Upper lobe of right lung (tissue), 1 donor: Measurements from ENCODE around the gene MRPS14. TPM values are rescaled to one million over a fixed set of nuclear protein-coding genes. Genes with fewer than 3 reads are reported as not detected.
"Not testable (repeated sequence)": the region's sequence is repeated elsewhere in the genome, so short reads cannot be mapped to it uniquely, and the experiment has no call there.

Experiments
- ATAC-seq: fragments of 200-7000 bp; cut with Tn5 transposase; one replicate; pipeline ENCODE4 v1.9.1; 2020; ENCODE audit warnings: mild to moderate bottlenecking, moderate library complexity
- DNase-seq: peaks from one replicate; pipeline ENCODE4 v3.0.0-alpha.2; 2020
- H3K27ac ChIP-seq: fragments of 200-600 bp; one replicate; pipeline ENCODE4 v1.8.0; 2022
- H3K27me3 ChIP-seq: fragments of 200-600 bp; one replicate; pipeline ENCODE4 v1.8.0; 2022; ENCODE audit warnings: mild to moderate bottlenecking
- H3K36me3 ChIP-seq: fragments of 200-600 bp; one replicate; pipeline ENCODE4 v1.8.0; 2022
- H3K4me1 ChIP-seq: fragments of 200-600 bp; one replicate; pipeline ENCODE4 v1.8.0; 2022
- H3K4me3 ChIP-seq: fragments of 200-600 bp; one replicate; pipeline ENCODE4 v1.8.0; 2022; ENCODE audit warnings: mild to moderate bottlenecking
- H3K9me3 ChIP-seq: fragments of 200-600 bp; one replicate; pipeline ENCODE4 v1.8.0; 2022
- CTCF ChIP-seq: fragments of 200-600 bp; IDR thresholded peaks from one replicate; pipeline ENCODE4 v1.8.0; 2022; ENCODE audit warnings: antibody characterized with exemption
- intact Hi-C: fragments of 100-400 bp; cut with DNase I; formaldehyde crosslinking; loops from one replicate; pipeline ENCODE4 v1.11.0; 2022
- total RNA-seq: library from RNA; stranded (reverse); fragmentation: NEBNext Ultra II Directional; extraction: Animal tissue kit (Norgen Biotek cat#: 25700); gene quantifications from one replicate; pipeline ENCODE4 v1.2.1, GENCODE V29; 2021
- donor health status: DM: no; HTN: yes; CAD: no; lungs with severe emphysema.

The MRPS14 gene
- total RNA-seq, 1 donor from 2014 or later = 28.1 TPM

- TF ChIP-seq CTCF = no peak
- no peaks in the 10 kb centered on the region for H3K27me3 ChIP-seq
- no peak for DNase-seq
- no peak for ATAC-seq
- no peak overlapping the region for H3K27ac ChIP-seq
- no peaks in the 10 kb centered on the region for H3K4me1 ChIP-seq
- H3K4me3 ChIP-seq = no peak overlapping the region
- H3K9me3 ChIP-seq = no peaks in the 10 kb centered on the region
- no peaks in the 10 kb centered on the region for H3K36me3 ChIP-seq
- intact Hi-C loops = no loop called here
These were observed 39.6 kb upstream of the MRPS14 start for GRCh38 chr1:175062858-175063257.

- intact Hi-C loops = no loop called here
- TF ChIP-seq CTCF = no peak
- no peak overlapping the region for H3K27ac ChIP-seq
These were observed 39.1 kb upstream of the MRPS14 start for GRCh38 chr1:175062339-175062738.

GRCh38 chr1:175054736-175055135 lies 31.5 kb upstream of the MRPS14 start:
- ATAC-seq (no peak), DNase-seq (no peak)
- no peaks in the 10 kb centered on the region for H3K36me3 ChIP-seq
- no peaks in the 10 kb centered on the region for H3K4me1 ChIP-seq
- no peak for TF ChIP-seq CTCF
- H3K4me3 ChIP-seq = no peak overlapping the region
- no peaks in the 10 kb centered on the region for H3K9me3 ChIP-seq
- H3K27ac ChIP-seq = no peak overlapping the region
- H3K27me3 ChIP-seq = peaks cover 4% of the 10 kb centered on the region
- intact Hi-C loops = no loop called here

More at GRCh38 chr1:175062339-175062738, 39.1 kb upstream of the MRPS14 start:
- no peak for DNase-seq
- Histone ChIP-seq H3K4me1 (no peaks in the 10 kb centered on the region), H3K36me3 (no peaks in the 10 kb centered on the region), H3K4me3 (no peak overlapping the region), H3K27me3 (no peaks in the 10 kb centered on the region), H3K9me3 (no peaks in the 10 kb centered on the region)
- no peak for ATAC-seq

DNA sequence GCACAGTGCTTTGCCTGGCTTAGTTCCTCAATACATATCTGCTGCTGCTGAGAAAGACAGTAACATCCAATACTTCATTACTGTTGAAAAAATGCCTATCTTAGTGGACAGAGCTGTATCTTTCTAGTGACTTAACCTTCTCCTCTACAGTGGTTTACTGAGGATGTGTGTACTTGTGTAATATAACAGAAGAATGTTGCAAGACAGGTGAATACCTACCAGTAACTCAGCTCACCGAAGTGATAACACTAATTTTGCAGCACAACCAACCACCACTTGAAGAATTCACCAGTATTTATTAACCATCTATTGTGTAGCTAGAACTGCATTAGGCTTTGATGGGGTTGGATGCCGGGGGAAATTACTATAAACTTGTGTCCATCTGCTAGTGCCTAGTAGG lies 27.8 kb upstream of the MRPS14 start:
- peaks cover 4% of the 10 kb centered on the region for H3K27me3 ChIP-seq
- no peak overlapping the region for H3K4me3 ChIP-seq
- H3K27ac ChIP-seq = no peak overlapping the region
- no peaks in the 10 kb centered on the region for H3K9me3 ChIP-seq
- TF ChIP-seq CTCF = no peak
- intact Hi-C loops = no loop called here
- ATAC-seq (no peak), DNase-seq (no peak)
- no peaks in the 10 kb centered on the region for H3K4me1 ChIP-seq
- no peaks in the 10 kb centered on the region for H3K36me3 ChIP-seq

GRCh38 chr1:175045519-175045918 lies 22.3 kb upstream of the MRPS14 start:
- Histone ChIP-seq H3K27ac (no peak overlapping the region), H3K4me1 (no peaks in the 10 kb centered on the region), H3K36me3 (no peaks in the 10 kb centered on the region), H3K27me3 (no peaks in the 10 kb centered on the region), H3K4me3 (no peak overlapping the region), H3K9me3 (no peaks in the 10 kb centered on the region)
- intact Hi-C loops = no loop called here
- ATAC-seq (no peak), DNase-seq (no peak)
- TF ChIP-seq CTCF = no peak

- no peak for DNase-seq
- no peaks in the 10 kb centered on the region for H3K36me3 ChIP-seq
These were observed 21.9 kb upstream of the MRPS14 start for GRCh38 chr1:175045097-175045496.

DNA sequence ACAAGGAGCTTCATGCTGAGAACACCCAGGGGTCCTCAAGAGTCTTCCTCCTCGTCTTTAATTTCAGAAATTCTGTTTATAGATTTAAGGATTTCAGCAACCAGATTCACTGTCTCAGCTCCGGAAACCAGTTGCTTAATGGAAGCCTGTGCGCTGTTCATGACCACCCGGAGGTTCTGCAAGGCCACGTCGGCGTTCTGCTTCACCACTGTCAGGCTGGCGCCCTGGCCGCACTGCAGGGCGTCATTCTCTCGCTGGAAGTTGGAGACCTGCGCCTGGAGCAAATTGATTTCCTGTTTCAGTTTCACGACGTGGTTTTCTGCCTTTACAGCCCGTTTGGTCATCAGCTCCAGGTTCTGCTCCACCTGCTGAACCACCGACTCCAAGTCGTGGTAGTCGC lies 21.4 kb upstream of the MRPS14 start:
- H3K9me3 ChIP-seq, intact Hi-C loops, DNase-seq, H3K4me1 ChIP-seq, H3K36me3 ChIP-seq, H3K27ac ChIP-seq, ATAC-seq, H3K27me3 ChIP-seq, H3K4me3 ChIP-seq: not testable (repeated sequence)

More at GRCh38 chr1:175045097-175045496, 21.9 kb upstream of the MRPS14 start:
- TF ChIP-seq CTCF = no peak
- Histone ChIP-seq H3K4me1 (no peaks in the 10 kb centered on the region), H3K9me3 (no peaks in the 10 kb centered on the region), H3K27me3 (no peaks in the 10 kb centered on the region), H3K4me3 (no peak overlapping the region), H3K27ac (no peak overlapping the region)
- intact Hi-C loops = no loop called here
- no peak for ATAC-seq
